ENCODE results near the gene AADAT.
"Not testable (repeated sequence)": the region's sequence is repeated elsewhere in the genome, so short reads cannot be mapped to it uniquely, and the experiment has no call there.

DNA sequence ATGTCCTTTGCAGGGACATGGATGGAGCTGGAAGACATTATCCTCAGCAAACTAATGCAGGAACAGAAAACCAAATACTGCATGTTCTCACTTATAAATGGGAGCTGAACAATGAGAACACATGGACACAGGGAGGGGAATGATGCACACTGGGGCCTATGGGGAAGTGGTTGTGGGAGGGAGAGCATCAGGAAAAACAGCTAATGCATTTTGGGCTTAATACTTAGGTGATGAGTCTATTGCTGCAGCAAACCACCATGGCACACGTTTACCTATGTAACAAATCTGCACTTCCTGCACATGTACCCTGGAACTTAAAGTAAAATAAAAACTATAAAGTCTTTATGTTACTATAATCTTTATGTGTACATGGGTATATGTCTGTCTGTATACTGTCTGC, 24.4 kb upstream of the AADAT start:
- TF ChIP-seq, protein P1, sequence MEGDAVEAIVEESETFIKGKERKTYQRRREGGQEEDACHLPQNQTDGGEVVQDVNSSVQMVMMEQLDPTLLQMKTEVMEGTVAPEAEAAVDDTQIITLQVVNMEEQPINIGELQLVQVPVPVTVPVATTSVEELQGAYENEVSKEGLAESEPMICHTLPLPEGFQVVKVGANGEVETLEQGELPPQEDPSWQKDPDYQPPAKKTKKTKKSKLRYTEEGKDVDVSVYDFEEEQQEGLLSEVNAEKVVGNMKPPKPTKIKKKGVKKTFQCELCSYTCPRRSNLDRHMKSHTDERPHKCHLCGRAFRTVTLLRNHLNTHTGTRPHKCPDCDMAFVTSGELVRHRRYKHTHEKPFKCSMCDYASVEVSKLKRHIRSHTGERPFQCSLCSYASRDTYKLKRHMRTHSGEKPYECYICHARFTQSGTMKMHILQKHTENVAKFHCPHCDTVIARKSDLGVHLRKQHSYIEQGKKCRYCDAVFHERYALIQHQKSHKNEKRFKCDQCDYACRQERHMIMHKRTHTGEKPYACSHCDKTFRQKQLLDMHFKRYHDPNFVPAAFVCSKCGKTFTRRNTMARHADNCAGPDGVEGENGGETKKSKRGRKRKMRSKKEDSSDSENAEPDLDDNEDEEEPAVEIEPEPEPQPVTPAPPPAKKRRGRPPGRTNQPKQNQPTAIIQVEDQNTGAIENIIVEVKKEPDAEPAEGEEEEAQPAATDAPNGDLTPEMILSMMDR (IDR thresholded peaks at IDR 0.05), result not testable (repeated sequence)
- not testable (repeated sequence) for TF ChIP-seq POLR2A (IDR thresholded peaks at IDR 0.05)

All from body of pancreas (tissue), 4 donors.